GM12878 (cell line): ENCODE results near the gene FADS3. TPM values are rescaled to one million over a fixed set of nuclear protein-coding genes. Genes with fewer than 3 reads are reported as not detected.

ENCODE experiments used
- ATAC-seq: fragments of 200-7000 bp; cut with Tn5 transposase; 3 replicates; pipeline ENCODE4 v1.9.1; 2020; ENCODE audit warnings: mild to moderate bottlenecking, moderate library complexity
- BruUV-seq: library from RNA; stranded (reverse); fragments of 400-500 nt; replicated peaks from 2 replicates; lab custom pipeline; 2021; lab: Mats Ljungman, UMichigan
- CTCF ChIA-PET: fragments of 300-600 bp; sonication (Branson Sonifier 250); formaldehyde crosslinking; extraction: SDS; loops from one replicate; lab custom pipeline; 2021; ENCODE audit warnings: inconsistent platforms; lab: Yijun Ruan, JAX
- POLR2A ChIA-PET: fragments of 350-600 bp; formaldehyde crosslinking; extraction: SDS; loops from one replicate; lab custom pipeline; 2021; ENCODE audit warnings: inconsistent platforms; lab: Charles Lee
- RAD21 ChIA-PET: fragments of 300-600 bp; sonication (Branson Sonifier 250); formaldehyde crosslinking; loops from one replicate; lab custom pipeline; 2023; ENCODE audit warnings: antibody characterized with exemption; ENCODE audit not compliant: unreplicated experiment; lab: Charles Lee
- SMC1A ChIA-PET: fragments of 300-600 bp; sonication (Branson Sonifier 250); formaldehyde crosslinking; loops from one replicate; lab custom pipeline; 2023; ENCODE audit not compliant: unreplicated experiment, uncharacterized antibody; lab: Charles Lee
- DNase-seq: peaks from one replicate; pipeline ENCODE4 v3.0.0-alpha.2; 2011; ENCODE audit warnings: low read depth, low spot score
- FAIRE-seq: peaks from 3 replicates; lab custom pipeline; 2011; peaks lifted over from hg19 to GRCh38; lab: Jason Lieb, UNC
- H2AFZ ChIP-seq: 2 replicates; pipeline ENCODE4 v1.6.0; 2011; ENCODE audit warnings: low read depth, low read length, control low read depth; ENCODE audit not compliant: control insufficient read depth
- H3K27ac ChIP-seq: 2 replicates; pipeline ENCODE4 v1.5.1; 2011; ENCODE audit warnings: control low read depth; ENCODE audit not compliant: control insufficient read depth, insufficient read depth
- H3K27me3 ChIP-seq, 2 experiments: replicated peaks in 1 of 2; 2 replicates each; pipeline versions ENCODE4 v1.6.0 to v1.6.1; 2011; ENCODE audit warnings: low read length in 1 of 2; ENCODE audit not compliant: control insufficient read depth in 2 of 2, insufficient read depth in 2 of 2
- H3K36me3 ChIP-seq, 2 experiments: 2 replicates each; pipeline ENCODE4 v1.5.1; 2011; ENCODE audit warnings: low read length in 1 of 2; ENCODE audit not compliant: control insufficient read depth in 2 of 2, insufficient read depth in 2 of 2
- H3K4me1 ChIP-seq: 2 replicates; pipeline ENCODE4 v1.6.1; 2011; ENCODE audit warnings: mild to moderate bottlenecking, low read length, moderate library complexity, mixed read lengths; ENCODE audit not compliant: control insufficient read depth, insufficient read depth
- H3K4me2 ChIP-seq: 2 replicates; pipeline ENCODE4 v1.6.0; 2011; ENCODE audit warnings: control low read depth; ENCODE audit not compliant: control insufficient read depth, insufficient read depth
- H3K4me3 ChIP-seq: fragments of 200-600 bp; sonication (generic); 2 replicates; pipeline ENCODE4 v1.5.1; 2016
- H3K79me2 ChIP-seq: 2 replicates; pipeline ENCODE4 v1.6.0; 2011; ENCODE audit warnings: low read length; ENCODE audit not compliant: control insufficient read depth, insufficient read depth
- H3K9ac ChIP-seq: 2 replicates; pipeline ENCODE4 v1.8.0; 2011; ENCODE audit warnings: low read length, control low read depth, mixed read lengths; ENCODE audit not compliant: control insufficient read depth, insufficient read depth
- H3K9me3 ChIP-seq: replicated peaks from 3 replicates; pipeline ENCODE4 v1.5.1; 2011; ENCODE audit warnings: mild to moderate bottlenecking, low read length; ENCODE audit not compliant: control insufficient read depth, insufficient read depth
- H4K20me1 ChIP-seq: 2 replicates; pipeline ENCODE4 v1.6.0; 2011; ENCODE audit not compliant: control insufficient read depth, insufficient read depth
- ATF3 ChIP-seq: IDR thresholded peaks from 2 replicates; pipeline ENCODE4 v1.6.1; 2011; ENCODE audit warnings: low read depth, mild to moderate bottlenecking, low read length, moderate library complexity, borderline replicate concordance; ENCODE audit errors: extremely low read depth
- CHD2 ChIP-seq: IDR thresholded peaks from 2 replicates; pipeline ENCODE4 v1.6.1; 2011; ENCODE audit warnings: low read depth, low read length, improper control_type of control experiment, borderline replicate concordance
- EGR1 ChIP-seq, 2 experiments: IDR thresholded peaks; 1 replicate in 1 of 2; 2 replicates in 1 of 2; pipeline ENCODE4 v1.6.1; 2011 to 2012; ENCODE audit warnings: low read depth in 2 of 2, low read length in 2 of 2, borderline replicate concordance in 1 of 2, mild to moderate bottlenecking in 1 of 2, moderate library complexity in 1 of 2
- ETV6 ChIP-seq, 2 experiments: fragments of 450-650 bp in 1 of 2; IDR thresholded peaks in 1 of 2; conservative IDR thresholded peaks in 1 of 2; 2 replicates each; pipeline ENCODE4 v1.6.1; 2014; ENCODE audit warnings: antibody characterized with exemption in 1 of 2, borderline replicate concordance in 1 of 2, low read depth in 1 of 2, mild to moderate bottlenecking in 1 of 2, moderate library complexity in 1 of 2
- HCFC1 ChIP-seq: fragments of 150-350 bp; IDR thresholded peaks from 2 replicates; pipeline ENCODE4 v1.6.1; 2014; ENCODE audit warnings: low read length
- HDAC2 ChIP-seq: fragments of 200-600 bp; sonication (generic); IDR thresholded peaks from 2 replicates; pipeline ENCODE4 v1.6.1; 2017
- HDAC6 ChIP-seq: fragments of 200-600 bp; sonication (generic); IDR thresholded peaks from one replicate; pipeline ENCODE4 v1.8.0; 2017; ENCODE audit warnings: antibody characterized with exemption; ENCODE audit not compliant: unreplicated experiment
- MTA2 ChIP-seq: fragments of 450-650 bp; IDR thresholded peaks from 2 replicates; pipeline ENCODE4 v1.6.1; 2016; ENCODE audit warnings: low read depth, mild to moderate bottlenecking, moderate library complexity
- PAX8 ChIP-seq: fragments of 450-650 bp; IDR thresholded peaks from 2 replicates; pipeline ENCODE4 v1.6.1; 2017; ENCODE audit warnings: mild to moderate bottlenecking, moderate library complexity
- SPI1 ChIP-seq: IDR thresholded peaks from 2 replicates; pipeline ENCODE4 v1.6.1; 2011; ENCODE audit warnings: low read depth, mild to moderate bottlenecking, low read length, moderate library complexity, borderline replicate concordance; ENCODE audit not compliant: insufficient read depth
- TCF3 ChIP-seq: IDR thresholded peaks from 2 replicates; pipeline ENCODE4 v1.6.1; 2012; ENCODE audit warnings: low read depth, mild to moderate bottlenecking, low read length, borderline replicate concordance; ENCODE audit not compliant: insufficient read depth
- WRNIP1 ChIP-seq: IDR thresholded peaks from 2 replicates; pipeline ENCODE4 v1.6.1; 2011; ENCODE audit warnings: low read depth, low read length, improper control_type of control experiment, borderline replicate concordance
- ZNF24 ChIP-seq: fragments of 450-650 bp; IDR thresholded peaks from 2 replicates; pipeline ENCODE4 v1.6.1; 2017; ENCODE audit warnings: antibody characterized with exemption, mild to moderate bottlenecking
- ZNF622 ChIP-seq: fragments of 450-650 bp; IDR thresholded peaks from 2 replicates; pipeline ENCODE4 v1.6.1; 2017; ENCODE audit warnings: mild to moderate bottlenecking, inconsistent platforms
- WGBS: methylation state at CpG from one replicate; pipeline ENCODE4 v1.1.6; 2016; ENCODE audit warnings: low lambda C conversion rate; ENCODE audit not compliant: insufficient replicate concordance, insufficient coverage; ENCODE audit errors: missing lambda C conversion rate; 5-methylcytosine and 5-hydroxymethylcytosine counted together
- in situ Hi-C: fragments of 300-500 bp; cut with MboI; formaldehyde crosslinking; loops from 9 replicates; pipeline ENCODE4 v1.14.3; 2018; ENCODE audit warnings: mixed read lengths
- intact Hi-C: fragments of 100-400 bp; cut with micrococcal nuclease; formaldehyde crosslinking; loops from one replicate; pipeline ENCODE4 v1.14.2; 2022; ENCODE audit not compliant: unreplicated experiment
- polyA plus RNA-seq, 11 experiments: library from polyadenylated mRNA; depleted of rRNA in 4 of 11; unstranded in 6 of 11; stranded (reverse) in 5 of 11; fragments of >200 nt; fragmentation: Nextera tagmentation in 4 of 11; fragmentation: Illumina TruSeq in 1 of 11; extraction: Ambion mirVana in 4 of 11; extraction: Trizol in 1 of 11; gene quantifications; 1 replicate in 1 of 11; 2 replicates in 10 of 11; pipeline versions ENCODE4 v1.2.1 to v1.2.3, GENCODE V29; 2011 to 2016; ENCODE audit warnings: inconsistent platforms in 2 of 11, missing spikeins in 2 of 11, low read depth in 1 of 11
- total RNA-seq, 4 experiments: library from RNA; depleted of rRNA in 3 of 4; stranded (reverse); fragments of >200 nt in 3 of 4; fragmentation: Illumina TruSeq in 1 of 4; extraction: Trizol in 1 of 4; gene quantifications; 2 replicates each; pipeline versions ENCODE4 v1.2.1 to v1.2.3, GENCODE V29; 2013 to 2021

Gene FADS3
- total and polyA plus RNA-seq, 10 of the 15 experiments (the other 5 are each of a cell fraction or from before 2014, with no cell fraction given): 0.23 to 8.1 (median 4.2) TPM

GRCh38 chr11:61907871-61908729 is 16.8 kb upstream of the FADS3 start:
- BruUV-seq: no TSS peak
- in situ Hi-C loops: no loop called here
- Histone ChIP-seq H3K27me3 (no peaks in the 10 kb centered on the region; a peak in 1 of 4 replicates), H3K9me3 (no peaks in the 10 kb centered on the region), H3K4me3 (no peak overlapping the region), H3K79me2 (no peaks in the 10 kb centered on the region), H3K27ac (no peak overlapping the region), H3K4me1 (no peaks in the 10 kb centered on the region), H4K20me1 (no peaks in the 10 kb centered on the region), H2AFZ (no peak overlapping the region), H3K36me3 (no peaks in the 10 kb centered on the region), H3K9ac (no peak overlapping the region), H3K4me2 (no peak overlapping the region)
- no peak for ATAC-seq
- POLR2A ChIA-PET: interaction anchor here (0.5 kb wide), 1 partner anchor 36 kb away, joined by 4 read pairs; no protein-coding TSS in a partner anchor
- CTCF ChIA-PET: interaction anchor here (0.9 to 3.7 kb wide), 4 partner anchors 9 to 174 kb away, joined by 3 to 22 read pairs (median 7); no protein-coding TSS in a partner anchor
- intact Hi-C loops: no loop called here
- no peak for DNase-seq
- RAD21 ChIA-PET: interaction anchor here (0.6 to 2.1 kb wide), 4 partner anchors 40 to 954 kb away, joined by 3 to 9 read pairs (median 3); no protein-coding TSS in a partner anchor
- WGBS: 43% methylated on average over 17 of the region's 21 CpGs
- no peak for TF ChIP-seq WRNIP1
- no peak for TF ChIP-seq TCF3
- TF ChIP-seq SPI1: no peak
- TF ChIP-seq ZNF24: no peak
- no peak for TF ChIP-seq HCFC1
- no peak for TF ChIP-seq EGR1 (IDR thresholded peaks at IDR 0.05; ENCODE audit: borderline replicate concordance in 1 of 2, low read depth in 2 of 2, low read length in 2 of 2)
- TF ChIP-seq CHD2: no peak
- TF ChIP-seq ATF3: no peak
- TF ChIP-seq MTA2: no peak
- TF ChIP-seq HDAC2: no peak
- no peak for TF ChIP-seq PAX8
- TF ChIP-seq HDAC6: no peak
- TF ChIP-seq ETV6 (conservative IDR thresholded peaks at IDR 0.05 in 1 of 2, IDR thresholded peaks at IDR 0.05 in 1 of 2; ENCODE audit: borderline replicate concordance in 1 of 2, low read depth in 1 of 2): no peak
- no peak for TF ChIP-seq ZNF622
- no peak for FAIRE-seq
- SMC1A ChIA-PET: interaction anchor here (0.9 to 1.6 kb wide), 2 partner anchors 9 to 39 kb away, joined by 3 to 4 read pairs; no protein-coding TSS in a partner anchor
